GM19099 (cell line): ENCODE results near the gene SORBS1.

Source experiments
- POLR2A ChIP-seq: IDR thresholded peaks from 3 replicates; pipeline ENCODE4 v1.6.1; 2011; ENCODE audit warnings: low read depth; ENCODE audit not compliant: insufficient read length; ENCODE audit errors: extremely low read depth

SORBS1 gene

GRCh38 chr10:95289921-95290421 lies 271.2 kb downstream of the SORBS1 start:
- peak; percentile 26 for TF ChIP-seq POLR2A

- no peak for TF ChIP-seq POLR2A
These were observed 271.9 kb downstream of the SORBS1 start for GRCh38 chr10:95289003-95289920.

- no peak for TF ChIP-seq POLR2A
These were observed 272.9 kb downstream of the SORBS1 start for GRCh38 chr10:95288303-95288702.

- TF ChIP-seq POLR2A = no peak
These were observed 273.9 kb downstream of the SORBS1 start for GRCh38 chr10:95287281-95287680.

- TF ChIP-seq POLR2A = no peak
These were observed 274.5 kb downstream of the SORBS1 start for GRCh38 chr10:95286707-95287106.

GRCh38 chr10:95285556-95285955 lies 275.6 kb downstream of the SORBS1 start:
- no peak for TF ChIP-seq POLR2A

GRCh38 chr10:95284807-95285206 lies 276.4 kb downstream of the SORBS1 start:
- no peak for TF ChIP-seq POLR2A

GRCh38 chr10:95282107-95282506 lies 279.1 kb downstream of the SORBS1 start:
- TF ChIP-seq POLR2A = no peak

GRCh38 chr10:95281206-95281605 lies 280.0 kb downstream of the SORBS1 start:
- no peak for TF ChIP-seq POLR2A

GRCh38 chr10:95280637-95281036 lies 280.5 kb downstream of the SORBS1 start:
- no peak for TF ChIP-seq POLR2A

GRCh38 chr10:95279042-95279820 lies 281.9 kb downstream of the SORBS1 start:
- TF ChIP-seq POLR2A = no peak

GRCh38 chr10:95278061-95278988 lies 282.8 kb downstream of the SORBS1 start:
- TF ChIP-seq POLR2A = no peak

- no peak for TF ChIP-seq POLR2A
These were observed 283.6 kb downstream of the SORBS1 start for GRCh38 chr10:95277614-95278013.

- no peak for TF ChIP-seq POLR2A
These were observed 284.0 kb downstream of the SORBS1 start for GRCh38 chr10:95277201-95277570.
